Measurements from ENCODE around the gene ALKBH6. TPM values are rescaled to one million over a fixed set of nuclear protein-coding genes. Genes with fewer than 3 reads are reported as not detected.

ALKBH6 gene
- total and polyA plus RNA-seq, 9 of the 15 experiments (the other 6 are each of a cell fraction or from before 2014, with no cell fraction given), result 0.67 to 62.0 (median 34.5) TPM

DNA sequence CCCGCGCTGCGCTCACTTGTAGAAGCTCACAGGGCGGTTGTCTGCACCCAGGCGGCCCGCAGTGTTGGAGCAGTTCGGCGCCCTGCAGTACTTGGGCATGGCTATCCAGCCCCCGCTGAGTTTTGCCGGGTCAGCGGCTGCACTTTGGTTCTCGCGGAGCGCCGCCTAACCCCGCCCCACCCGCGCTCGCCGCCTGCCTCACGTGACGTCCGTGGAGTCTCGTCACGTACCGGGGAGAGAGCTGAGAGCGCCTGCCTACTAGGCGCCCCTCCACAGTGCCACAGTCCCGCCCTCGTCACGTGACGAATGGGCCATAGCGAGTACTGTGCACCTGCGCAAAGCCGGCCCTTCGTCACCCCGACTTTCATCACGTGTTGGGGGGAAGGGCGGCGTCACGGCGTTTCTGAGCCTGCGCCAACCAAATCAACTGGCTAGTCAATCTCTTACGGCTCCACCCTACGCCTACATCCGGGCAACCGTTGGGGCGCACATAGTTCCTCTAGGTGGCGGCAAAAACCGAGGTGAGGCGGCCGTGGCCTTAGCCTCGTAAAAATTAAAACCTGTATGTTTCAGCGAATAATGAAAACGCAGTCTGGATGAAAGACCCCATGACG is 40.2 kb upstream of the ALKBH6 start, which contains the start of gene THAP8 (continued):
- TF ChIP-seq ZNF311 (CRISPR knock-in tag; IDR thresholded peaks at IDR 0.05) (no peak), ZNF143 (CRISPR knock-in tag; IDR thresholded peaks at IDR 0.05) (no peak), MEF2A (IDR thresholded peaks at IDR 0.05; ENCODE audit: control insufficient read depth, low read depth, low read length) (no peak), MEIS2 (IDR thresholded peaks at IDR 0.05; ENCODE audit: partially characterized antibody) (peak; percentile 86), SMARCB1 (IDR thresholded peaks at IDR 0.05; ENCODE audit: insufficient read length, low read depth) (no peak), ZNF57 (CRISPR knock-in tag; IDR thresholded peaks at IDR 0.05) (no peak), NFE2 (IDR thresholded peaks at IDR 0.05; ENCODE audit: low read depth) (no peak; the same call in 1 of the 2 replicates), CBFA2T3 (IDR thresholded peaks at IDR 0.05) (peak; percentile 53), ILF3 (IDR thresholded peaks at IDR 0.05; ENCODE audit: borderline replicate concordance) (no peak), FOXJ3 (CRISPR knock-in tag; IDR thresholded peaks at IDR 0.05) (no peak), SREBF2 (CRISPR knock-in tag; IDR thresholded peaks at IDR 0.05) (no peak), HNRNPH1 (optimal IDR thresholded peaks at IDR 0.05; ENCODE audit: low read depth, low read length) (no peak), RFX7 (CRISPR knock-in tag; IDR thresholded peaks at IDR 0.05) (no peak), KLF16 (IDR thresholded peaks at IDR 0.05) (no peak), ZNF124 (CRISPR knock-in tag; IDR thresholded peaks at IDR 0.05) (no peak)
- TF ChIP-seq, protein P1, sequence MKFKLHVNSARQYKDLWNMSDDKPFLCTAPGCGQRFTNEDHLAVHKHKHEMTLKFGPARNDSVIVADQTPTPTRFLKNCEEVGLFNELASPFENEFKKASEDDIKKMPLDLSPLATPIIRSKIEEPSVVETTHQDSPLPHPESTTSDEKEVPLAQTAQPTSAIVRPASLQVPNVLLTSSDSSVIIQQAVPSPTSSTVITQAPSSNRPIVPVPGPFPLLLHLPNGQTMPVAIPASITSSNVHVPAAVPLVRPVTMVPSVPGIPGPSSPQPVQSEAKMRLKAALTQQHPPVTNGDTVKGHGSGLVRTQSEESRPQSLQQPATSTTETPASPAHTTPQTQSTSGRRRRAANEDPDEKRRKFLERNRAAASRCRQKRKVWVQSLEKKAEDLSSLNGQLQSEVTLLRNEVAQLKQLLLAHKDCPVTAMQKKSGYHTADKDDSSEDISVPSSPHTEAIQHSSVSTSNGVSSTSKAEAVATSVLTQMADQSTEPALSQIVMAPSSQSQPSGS (CRISPR knock-in tag; IDR thresholded peaks at IDR 0.05), result no peak
- TF ChIP-seq, protein P2, sequence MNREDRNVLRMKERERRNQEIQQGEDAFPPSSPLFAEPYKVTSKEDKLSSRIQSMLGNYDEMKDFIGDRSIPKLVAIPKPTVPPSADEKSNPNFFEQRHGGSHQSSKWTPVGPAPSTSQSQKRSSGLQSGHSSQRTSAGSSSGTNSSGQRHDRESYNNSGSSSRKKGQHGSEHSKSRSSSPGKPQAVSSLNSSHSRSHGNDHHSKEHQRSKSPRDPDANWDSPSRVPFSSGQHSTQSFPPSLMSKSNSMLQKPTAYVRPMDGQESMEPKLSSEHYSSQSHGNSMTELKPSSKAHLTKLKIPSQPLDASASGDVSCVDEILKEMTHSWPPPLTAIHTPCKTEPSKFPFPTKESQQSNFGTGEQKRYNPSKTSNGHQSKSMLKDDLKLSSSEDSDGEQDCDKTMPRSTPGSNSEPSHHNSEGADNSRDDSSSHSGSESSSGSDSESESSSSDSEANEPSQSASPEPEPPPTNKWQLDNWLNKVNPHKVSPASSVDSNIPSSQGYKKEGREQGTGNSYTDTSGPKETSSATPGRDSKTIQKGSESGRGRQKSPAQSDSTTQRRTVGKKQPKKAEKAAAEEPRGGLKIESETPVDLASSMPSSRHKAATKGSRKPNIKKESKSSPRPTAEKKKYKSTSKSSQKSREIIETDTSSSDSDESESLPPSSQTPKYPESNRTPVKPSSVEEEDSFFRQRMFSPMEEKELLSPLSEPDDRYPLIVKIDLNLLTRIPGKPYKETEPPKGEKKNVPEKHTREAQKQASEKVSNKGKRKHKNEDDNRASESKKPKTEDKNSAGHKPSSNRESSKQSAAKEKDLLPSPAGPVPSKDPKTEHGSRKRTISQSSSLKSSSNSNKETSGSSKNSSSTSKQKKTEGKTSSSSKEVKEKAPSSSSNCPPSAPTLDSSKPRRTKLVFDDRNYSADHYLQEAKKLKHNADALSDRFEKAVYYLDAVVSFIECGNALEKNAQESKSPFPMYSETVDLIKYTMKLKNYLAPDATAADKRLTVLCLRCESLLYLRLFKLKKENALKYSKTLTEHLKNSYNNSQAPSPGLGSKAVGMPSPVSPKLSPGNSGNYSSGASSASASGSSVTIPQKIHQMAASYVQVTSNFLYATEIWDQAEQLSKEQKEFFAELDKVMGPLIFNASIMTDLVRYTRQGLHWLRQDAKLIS (CRISPR knock-in tag; IDR thresholded peaks at IDR 0.05), result no peak
- TF ChIP-seq, protein P3, sequence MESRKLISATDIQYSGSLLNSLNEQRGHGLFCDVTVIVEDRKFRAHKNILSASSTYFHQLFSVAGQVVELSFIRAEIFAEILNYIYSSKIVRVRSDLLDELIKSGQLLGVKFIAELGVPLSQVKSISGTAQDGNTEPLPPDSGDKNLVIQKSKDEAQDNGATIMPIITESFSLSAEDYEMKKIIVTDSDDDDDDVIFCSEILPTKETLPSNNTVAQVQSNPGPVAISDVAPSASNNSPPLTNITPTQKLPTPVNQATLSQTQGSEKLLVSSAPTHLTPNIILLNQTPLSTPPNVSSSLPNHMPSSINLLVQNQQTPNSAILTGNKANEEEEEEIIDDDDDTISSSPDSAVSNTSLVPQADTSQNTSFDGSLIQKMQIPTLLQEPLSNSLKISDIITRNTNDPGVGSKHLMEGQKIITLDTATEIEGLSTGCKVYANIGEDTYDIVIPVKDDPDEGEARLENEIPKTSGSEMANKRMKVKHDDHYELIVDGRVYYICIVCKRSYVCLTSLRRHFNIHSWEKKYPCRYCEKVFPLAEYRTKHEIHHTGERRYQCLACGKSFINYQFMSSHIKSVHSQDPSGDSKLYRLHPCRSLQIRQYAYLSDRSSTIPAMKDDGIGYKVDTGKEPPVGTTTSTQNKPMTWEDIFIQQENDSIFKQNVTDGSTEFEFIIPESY (CRISPR knock-in tag; IDR thresholded peaks at IDR 0.05), result peak; percentile 68; the same call in 1 of the 2 replicates
- TF ChIP-seq, protein P4, sequence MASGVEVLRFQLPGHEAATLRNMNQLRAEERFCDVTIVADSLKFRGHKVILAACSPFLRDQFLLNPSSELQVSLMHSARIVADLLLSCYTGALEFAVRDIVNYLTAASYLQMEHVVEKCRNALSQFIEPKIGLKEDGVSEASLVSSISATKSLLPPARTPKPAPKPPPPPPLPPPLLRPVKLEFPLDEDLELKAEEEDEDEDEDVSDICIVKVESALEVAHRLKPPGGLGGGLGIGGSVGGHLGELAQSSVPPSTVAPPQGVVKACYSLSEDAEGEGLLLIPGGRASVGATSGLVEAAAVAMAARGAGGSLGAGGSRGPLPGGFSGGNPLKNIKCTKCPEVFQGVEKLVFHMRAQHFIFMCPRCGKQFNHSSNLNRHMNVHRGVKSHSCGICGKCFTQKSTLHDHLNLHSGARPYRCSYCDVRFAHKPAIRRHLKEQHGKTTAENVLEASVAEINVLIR (CRISPR knock-in tag; IDR thresholded peaks at IDR 0.05), result no peak

All from K562 (cell line).